Measurements from ENCODE around the gene SLC39A9.

GRCh38 chr14:69392481-69392880, 6.0 kb upstream of the SLC39A9 start:
- TF ChIP-seq, protein P1, sequence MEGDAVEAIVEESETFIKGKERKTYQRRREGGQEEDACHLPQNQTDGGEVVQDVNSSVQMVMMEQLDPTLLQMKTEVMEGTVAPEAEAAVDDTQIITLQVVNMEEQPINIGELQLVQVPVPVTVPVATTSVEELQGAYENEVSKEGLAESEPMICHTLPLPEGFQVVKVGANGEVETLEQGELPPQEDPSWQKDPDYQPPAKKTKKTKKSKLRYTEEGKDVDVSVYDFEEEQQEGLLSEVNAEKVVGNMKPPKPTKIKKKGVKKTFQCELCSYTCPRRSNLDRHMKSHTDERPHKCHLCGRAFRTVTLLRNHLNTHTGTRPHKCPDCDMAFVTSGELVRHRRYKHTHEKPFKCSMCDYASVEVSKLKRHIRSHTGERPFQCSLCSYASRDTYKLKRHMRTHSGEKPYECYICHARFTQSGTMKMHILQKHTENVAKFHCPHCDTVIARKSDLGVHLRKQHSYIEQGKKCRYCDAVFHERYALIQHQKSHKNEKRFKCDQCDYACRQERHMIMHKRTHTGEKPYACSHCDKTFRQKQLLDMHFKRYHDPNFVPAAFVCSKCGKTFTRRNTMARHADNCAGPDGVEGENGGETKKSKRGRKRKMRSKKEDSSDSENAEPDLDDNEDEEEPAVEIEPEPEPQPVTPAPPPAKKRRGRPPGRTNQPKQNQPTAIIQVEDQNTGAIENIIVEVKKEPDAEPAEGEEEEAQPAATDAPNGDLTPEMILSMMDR (conservative IDR thresholded peaks at IDR 0.05; ENCODE audit: low read length): no peak
- TF ChIP-seq EZH2phosphoT487 (IDR thresholded peaks at IDR 0.05; ENCODE audit: borderline replicate concordance, low read depth, low read length): no peak

Measured in OCI-LY7 (cell line).